Measurements from ENCODE around the gene MOSMO.

MOSMO gene

DNA sequence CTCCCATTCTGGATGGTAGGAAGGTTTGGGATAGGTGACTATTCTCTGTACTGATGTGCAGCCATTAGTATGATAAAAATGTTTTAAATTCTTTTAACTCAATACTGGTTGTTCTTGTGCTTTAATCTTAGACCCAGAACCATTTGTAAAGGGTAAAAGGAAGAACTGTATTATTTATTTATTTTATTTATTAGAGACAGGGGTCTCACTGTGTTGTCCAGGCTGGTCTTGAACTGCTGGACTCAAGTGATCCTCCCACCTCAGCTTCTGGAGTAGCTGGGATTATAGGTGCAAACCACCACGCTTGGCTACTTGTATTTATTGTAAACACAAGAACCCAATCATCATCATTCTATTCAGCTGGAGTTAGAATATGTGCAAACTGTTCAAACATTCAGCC, 2.2 kb upstream of the MOSMO start:
- Histone ChIP-seq H3K4me3 (ENCODE audit: low read length) (no peak overlapping the region), H3K9me3 (ENCODE audit: control insufficient read depth, low read length) (no peaks in the 10 kb centered on the region), H3K36me3 (ENCODE audit: control insufficient read depth, insufficient read depth, low read length) (no peaks in the 10 kb centered on the region), H3K27me3 (ENCODE audit: control insufficient read depth, insufficient read depth, low read length) (no peaks in the 10 kb centered on the region), H3K4me1 (ENCODE audit: control insufficient read depth, insufficient read depth, low read length) (peaks cover 12% of the 10 kb centered on the region), H3K9ac (ENCODE audit: low read length) (no peak overlapping the region)

DNA sequence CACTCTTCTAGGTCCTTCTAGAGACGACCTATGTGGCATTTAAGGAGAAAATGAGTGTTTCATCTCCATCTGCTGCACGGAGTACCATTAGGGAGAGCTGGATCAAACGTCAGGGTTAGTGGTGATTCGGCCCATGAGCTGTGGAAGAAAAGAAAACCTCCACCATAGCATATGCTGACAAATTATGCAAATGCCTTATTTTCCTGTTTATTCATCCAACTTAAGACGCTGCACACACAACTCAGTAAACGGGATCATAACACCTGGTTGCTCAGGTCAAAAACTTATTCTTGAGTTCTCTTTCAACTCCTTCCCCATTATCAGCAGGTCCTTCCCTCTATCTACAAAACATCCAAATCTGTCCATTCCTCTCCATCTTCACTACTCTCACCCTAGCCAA, 1.3 kb upstream of the MOSMO start:
- Histone ChIP-seq H3K27me3 (ENCODE audit: control insufficient read depth, insufficient read depth, low read length) (no peaks in the 10 kb centered on the region), H3K9me3 (ENCODE audit: control insufficient read depth, low read length) (no peaks in the 10 kb centered on the region), H3K9ac (ENCODE audit: low read length) (no peak overlapping the region), H3K4me3 (ENCODE audit: low read length) (no peak overlapping the region), H3K4me1 (ENCODE audit: control insufficient read depth, insufficient read depth, low read length) (peaks cover 6% of the 10 kb centered on the region), H3K36me3 (ENCODE audit: control insufficient read depth, insufficient read depth, low read length) (no peaks in the 10 kb centered on the region)

DNA sequence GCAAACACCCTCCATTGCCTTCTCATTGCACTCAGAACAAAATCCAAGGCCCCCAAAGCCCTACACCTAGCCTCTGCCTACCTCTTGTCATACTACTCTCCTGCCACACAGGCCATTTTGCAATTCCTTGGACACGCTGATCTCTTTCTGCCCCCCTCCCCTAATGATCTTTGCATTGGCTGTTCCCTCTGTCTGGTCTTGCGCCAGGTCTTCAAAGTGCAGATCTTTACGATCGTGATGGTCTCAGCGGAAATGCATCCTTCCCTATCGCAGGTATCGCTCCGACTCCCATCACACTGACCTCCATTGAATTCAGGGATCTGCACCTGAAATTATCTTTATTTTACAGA, 777 bp upstream of the MOSMO start:
- Histone ChIP-seq H3K4me3 (ENCODE audit: low read length) (peak overlapping the region; percentile 58), H3K9me3 (ENCODE audit: control insufficient read depth, low read length) (no peaks in the 10 kb centered on the region), H3K4me1 (ENCODE audit: control insufficient read depth, insufficient read depth, low read length) (peaks cover 6% of the 10 kb centered on the region), H3K27me3 (ENCODE audit: control insufficient read depth, insufficient read depth, low read length) (no peaks in the 10 kb centered on the region), H3K9ac (ENCODE audit: low read length) (peak overlapping the region; percentile 87), H3K36me3 (ENCODE audit: control insufficient read depth, insufficient read depth, low read length) (no peaks in the 10 kb centered on the region)

DNA sequence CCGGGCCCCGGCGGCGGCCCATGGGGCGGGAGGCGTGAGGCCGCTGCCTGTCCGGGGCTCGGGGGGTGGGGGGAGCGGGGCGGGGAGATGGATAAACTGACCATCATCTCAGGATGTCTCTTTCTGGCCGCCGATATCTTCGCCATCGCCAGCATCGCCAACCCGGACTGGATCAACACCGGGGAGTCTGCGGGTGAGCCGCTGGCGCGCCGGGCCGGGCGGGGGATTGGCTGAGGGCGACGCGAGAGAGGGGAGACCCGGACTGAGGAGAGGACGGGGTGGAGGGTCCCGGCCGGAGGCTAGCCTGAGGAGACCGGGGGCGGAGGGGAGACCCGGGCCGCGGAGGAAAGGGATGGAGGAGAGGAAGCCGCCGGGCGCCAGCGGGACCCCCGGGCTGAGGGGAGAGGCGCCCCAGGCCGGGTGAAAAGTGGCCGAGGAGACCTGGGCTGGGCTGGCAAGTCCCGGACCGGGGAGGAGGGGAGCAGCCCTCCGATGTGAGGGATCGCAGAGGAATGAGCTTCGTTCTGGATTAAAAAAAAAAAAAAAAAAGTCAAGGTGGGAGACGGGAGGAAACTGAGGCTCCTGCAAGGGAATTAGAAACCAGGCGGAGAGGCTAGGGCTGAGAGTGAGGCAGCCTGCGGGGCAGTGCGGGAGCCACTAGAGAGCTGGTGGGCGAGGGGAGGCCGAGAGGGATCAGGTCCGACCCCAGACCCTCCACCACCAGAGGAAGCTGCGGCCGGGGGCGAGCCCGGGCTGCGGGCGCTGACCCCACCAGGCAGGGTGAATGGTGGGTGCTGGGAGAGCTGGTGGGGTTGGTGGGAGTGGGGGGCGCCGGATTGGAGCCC, 526 bp downstream of the MOSMO start:
- peak overlapping the region; percentile 62 for H3K4me3 ChIP-seq (ENCODE audit: low read length)
- H3K9ac ChIP-seq (ENCODE audit: low read length): peak overlapping the region; percentile 82
- peaks cover 6% of the 10 kb centered on the region for H3K4me1 ChIP-seq (ENCODE audit: control insufficient read depth, insufficient read depth, low read length)
- no peaks in the 10 kb centered on the region for H3K36me3 ChIP-seq (ENCODE audit: control insufficient read depth, insufficient read depth, low read length)
- H3K9me3 ChIP-seq (ENCODE audit: control insufficient read depth, low read length): no peaks in the 10 kb centered on the region
- H3K27me3 ChIP-seq (ENCODE audit: control insufficient read depth, insufficient read depth, low read length): no peaks in the 10 kb centered on the region

DNA sequence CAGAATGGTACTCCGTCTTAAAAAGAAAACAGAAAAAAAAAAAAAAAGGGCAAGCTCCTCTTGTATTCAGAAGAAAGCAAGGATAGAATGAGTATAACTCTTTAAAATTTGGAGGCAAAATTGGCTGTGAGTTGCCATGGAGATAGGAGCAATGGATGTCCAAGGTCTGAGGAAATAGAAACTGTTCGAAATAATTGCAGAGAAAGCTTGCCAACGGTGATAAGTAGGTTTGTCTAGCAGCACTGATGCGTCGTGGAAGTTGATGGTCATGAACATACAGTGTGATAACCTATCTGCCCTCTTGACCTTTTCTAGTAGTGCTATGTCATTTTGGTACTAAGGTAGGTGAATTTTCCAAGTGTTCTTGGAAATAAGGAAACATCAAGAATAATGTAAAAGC, 3.0 kb downstream of the MOSMO start:
- Histone ChIP-seq H3K36me3 (ENCODE audit: control insufficient read depth, insufficient read depth, low read length) (no peaks in the 10 kb centered on the region), H3K27me3 (ENCODE audit: control insufficient read depth, insufficient read depth, low read length) (no peaks in the 10 kb centered on the region), H3K9me3 (ENCODE audit: control insufficient read depth, low read length) (no peaks in the 10 kb centered on the region), H3K9ac (ENCODE audit: low read length) (no peak overlapping the region), H3K4me3 (ENCODE audit: low read length) (no peak overlapping the region), H3K4me1 (ENCODE audit: control insufficient read depth, insufficient read depth, low read length) (peaks cover 16% of the 10 kb centered on the region)

DNA sequence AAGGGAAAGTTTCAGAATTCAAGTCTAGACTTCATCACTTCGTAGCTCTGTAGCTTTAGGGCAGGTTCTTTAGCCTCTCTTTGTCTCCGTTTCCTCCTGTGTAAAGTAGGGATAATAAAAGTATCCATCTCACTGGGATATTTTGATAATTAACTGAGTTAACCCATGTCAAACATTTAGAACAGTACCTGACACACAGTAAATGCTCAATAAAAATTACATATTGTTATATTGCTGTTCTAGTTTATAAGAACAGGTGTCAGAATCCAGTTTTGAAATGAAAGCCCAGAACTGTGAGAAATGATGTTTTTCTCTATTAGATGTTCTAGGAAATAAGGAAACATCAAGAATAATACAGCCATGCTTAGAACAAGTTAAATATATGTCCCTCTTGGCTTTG, 4.3 kb downstream of the MOSMO start:
- no peaks in the 10 kb centered on the region for H3K36me3 ChIP-seq (ENCODE audit: control insufficient read depth, insufficient read depth, low read length)
- H3K4me3 ChIP-seq (ENCODE audit: low read length): no peak overlapping the region
- no peaks in the 10 kb centered on the region for H3K9me3 ChIP-seq (ENCODE audit: control insufficient read depth, low read length)
- no peak overlapping the region for H3K9ac ChIP-seq (ENCODE audit: low read length)
- no peaks in the 10 kb centered on the region for H3K27me3 ChIP-seq (ENCODE audit: control insufficient read depth, insufficient read depth, low read length)
- peaks cover 12% of the 10 kb centered on the region for H3K4me1 ChIP-seq (ENCODE audit: control insufficient read depth, insufficient read depth, low read length)

DNA sequence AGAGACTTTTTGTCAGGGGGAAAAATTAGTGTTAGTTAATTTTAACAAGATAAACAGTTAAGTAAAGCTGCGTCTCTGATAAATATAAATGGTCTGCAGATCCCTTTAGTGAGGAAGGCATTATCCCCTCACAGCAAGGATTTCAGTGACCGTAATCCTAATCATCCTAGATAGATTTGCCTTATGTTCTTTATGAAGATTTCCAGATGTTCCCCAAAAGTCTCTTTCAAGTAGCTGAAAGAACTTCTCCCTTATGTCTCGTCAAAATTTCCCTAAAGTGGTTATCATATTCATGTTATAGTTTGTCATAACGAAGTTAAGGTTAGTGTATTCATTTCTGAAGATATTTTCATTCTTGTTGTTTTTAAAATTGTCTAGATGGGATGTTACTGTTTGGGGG, 5.6 kb downstream of the MOSMO start:
- Histone ChIP-seq H3K4me1 (ENCODE audit: control insufficient read depth, insufficient read depth, low read length) (peaks cover 17% of the 10 kb centered on the region), H3K4me3 (ENCODE audit: low read length) (no peak overlapping the region), H3K9me3 (ENCODE audit: control insufficient read depth, low read length) (no peaks in the 10 kb centered on the region), H3K27me3 (ENCODE audit: control insufficient read depth, insufficient read depth, low read length) (no peaks in the 10 kb centered on the region), H3K36me3 (ENCODE audit: control insufficient read depth, insufficient read depth, low read length) (no peaks in the 10 kb centered on the region), H3K9ac (ENCODE audit: low read length) (no peak overlapping the region)

DNA sequence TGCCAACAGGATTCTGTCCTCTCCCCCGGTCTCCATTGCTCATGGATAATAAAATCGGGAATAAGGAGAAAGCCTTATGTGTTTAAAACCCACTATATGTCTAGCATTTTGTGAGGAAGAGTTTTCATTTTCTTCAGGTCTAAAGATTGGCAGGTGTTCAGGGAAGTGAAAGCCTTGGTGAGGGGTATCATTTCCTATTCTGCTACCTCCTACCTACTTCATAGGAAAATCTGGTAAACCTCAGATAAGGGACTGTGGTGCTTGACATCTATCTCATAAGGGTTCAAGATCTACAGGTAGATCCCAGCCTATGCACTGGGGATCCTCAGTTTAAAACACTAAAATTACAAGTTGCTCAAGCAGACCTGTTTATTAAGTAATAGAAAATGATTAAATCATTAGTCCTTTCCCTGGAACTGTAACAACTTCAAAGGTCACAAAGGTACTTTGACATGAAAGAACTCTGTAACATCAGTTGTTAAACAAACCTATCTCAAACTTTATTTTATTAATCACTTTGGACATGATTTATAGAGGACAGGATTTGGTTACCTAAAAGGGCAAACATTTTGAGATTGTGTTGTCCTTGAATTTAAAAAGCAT, 6.5 kb downstream of the MOSMO start:
- no peaks in the 10 kb centered on the region for H3K27me3 ChIP-seq (ENCODE audit: control insufficient read depth, insufficient read depth, low read length)
- peaks cover 17% of the 10 kb centered on the region for H3K4me1 ChIP-seq (ENCODE audit: control insufficient read depth, insufficient read depth, low read length)

DNA sequence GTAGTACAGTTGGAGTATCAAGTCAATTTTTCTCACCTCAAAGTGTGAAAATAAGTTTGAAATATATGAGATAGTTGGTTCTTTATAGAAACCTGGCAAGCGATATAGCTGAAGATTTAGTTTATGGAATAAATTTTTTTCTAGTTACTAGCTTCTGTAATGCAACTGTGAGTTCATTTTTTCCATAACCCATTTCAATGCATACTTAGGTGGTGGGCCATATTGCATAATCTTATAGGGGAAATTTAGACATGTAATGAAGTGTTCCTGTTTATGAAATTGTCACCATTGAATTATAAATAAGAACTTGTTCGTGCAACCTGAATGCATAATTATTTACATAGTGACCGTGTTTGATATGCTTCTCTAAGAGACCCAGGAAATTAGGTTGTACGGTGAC, 9.0 kb downstream of the MOSMO start:
- Histone ChIP-seq H3K9ac (ENCODE audit: low read length) (no peak overlapping the region), H3K9me3 (ENCODE audit: control insufficient read depth, low read length) (no peaks in the 10 kb centered on the region), H3K4me3 (ENCODE audit: low read length) (no peak overlapping the region), H3K4me1 (ENCODE audit: control insufficient read depth, insufficient read depth, low read length) (peaks cover 20% of the 10 kb centered on the region), H3K27me3 (ENCODE audit: control insufficient read depth, insufficient read depth, low read length) (no peaks in the 10 kb centered on the region), H3K36me3 (ENCODE audit: control insufficient read depth, insufficient read depth, low read length) (no peaks in the 10 kb centered on the region)

More for the DNA sequence above, 6.5 kb downstream of the MOSMO start:
- Histone ChIP-seq H3K36me3 (ENCODE audit: control insufficient read depth, insufficient read depth, low read length) (no peaks in the 10 kb centered on the region), H3K9ac (ENCODE audit: low read length) (no peak overlapping the region), H3K9me3 (ENCODE audit: control insufficient read depth, low read length) (no peaks in the 10 kb centered on the region), H3K4me3 (ENCODE audit: low read length) (no peak overlapping the region)

DNA sequence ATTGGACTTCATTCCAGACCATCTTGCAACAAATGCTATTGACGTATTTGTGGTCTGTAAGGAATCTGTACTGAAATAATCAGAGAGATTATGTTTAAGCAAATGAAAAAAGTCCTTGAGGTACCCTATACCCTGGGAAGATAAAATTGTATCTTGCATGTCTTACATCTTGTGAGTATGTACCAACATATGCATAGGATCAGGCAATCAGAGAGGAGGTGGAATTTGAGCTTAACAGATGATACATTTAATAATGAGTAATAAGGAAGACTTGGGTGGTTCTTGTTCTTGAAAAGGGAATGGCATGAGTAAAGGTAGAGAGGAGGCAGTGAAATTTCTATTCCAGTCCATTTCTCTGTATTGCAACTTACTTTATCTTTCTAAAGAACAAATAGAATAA, 10.6 kb downstream of the MOSMO start:
- Histone ChIP-seq H3K4me1 (ENCODE audit: control insufficient read depth, insufficient read depth, low read length) (peaks cover 25% of the 10 kb centered on the region), H3K9ac (ENCODE audit: low read length) (no peak overlapping the region), H3K27me3 (ENCODE audit: control insufficient read depth, insufficient read depth, low read length) (no peaks in the 10 kb centered on the region)

DNA sequence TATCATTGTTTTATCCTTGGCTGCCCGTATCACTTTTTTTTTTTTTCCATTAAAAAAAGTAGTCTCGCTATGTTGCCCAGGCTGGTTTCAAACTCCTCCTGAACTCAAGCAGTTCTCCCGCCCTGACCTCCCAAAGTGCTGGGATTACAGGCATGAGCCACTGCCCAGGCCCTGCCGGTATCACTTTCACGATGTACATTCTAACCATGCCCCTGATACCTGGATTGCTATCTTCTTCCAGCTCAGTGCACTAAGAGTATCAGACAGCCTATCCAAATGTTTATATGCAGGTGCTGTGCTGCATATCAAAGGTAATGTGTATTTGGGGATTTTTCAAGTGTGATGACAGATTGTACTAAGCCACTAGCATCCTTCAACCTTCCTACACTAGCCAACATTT, 14.2 kb downstream of the MOSMO start:
- no peaks in the 10 kb centered on the region for H3K36me3 ChIP-seq (ENCODE audit: control insufficient read depth, insufficient read depth, low read length)
- no peaks in the 10 kb centered on the region for H3K27me3 ChIP-seq (ENCODE audit: control insufficient read depth, insufficient read depth, low read length)
- peaks cover 18% of the 10 kb centered on the region for H3K4me1 ChIP-seq (ENCODE audit: control insufficient read depth, insufficient read depth, low read length)
- H3K9me3 ChIP-seq (ENCODE audit: control insufficient read depth, low read length): no peaks in the 10 kb centered on the region
- H3K9ac ChIP-seq (ENCODE audit: low read length): no peak overlapping the region
- H3K4me3 ChIP-seq (ENCODE audit: low read length): no peak overlapping the region

More for the DNA sequence above, 10.6 kb downstream of the MOSMO start:
- no peaks in the 10 kb centered on the region for H3K36me3 ChIP-seq (ENCODE audit: control insufficient read depth, insufficient read depth, low read length)
- H3K4me3 ChIP-seq (ENCODE audit: low read length): no peak overlapping the region
- H3K9me3 ChIP-seq (ENCODE audit: control insufficient read depth, low read length): no peaks in the 10 kb centered on the region

DNA sequence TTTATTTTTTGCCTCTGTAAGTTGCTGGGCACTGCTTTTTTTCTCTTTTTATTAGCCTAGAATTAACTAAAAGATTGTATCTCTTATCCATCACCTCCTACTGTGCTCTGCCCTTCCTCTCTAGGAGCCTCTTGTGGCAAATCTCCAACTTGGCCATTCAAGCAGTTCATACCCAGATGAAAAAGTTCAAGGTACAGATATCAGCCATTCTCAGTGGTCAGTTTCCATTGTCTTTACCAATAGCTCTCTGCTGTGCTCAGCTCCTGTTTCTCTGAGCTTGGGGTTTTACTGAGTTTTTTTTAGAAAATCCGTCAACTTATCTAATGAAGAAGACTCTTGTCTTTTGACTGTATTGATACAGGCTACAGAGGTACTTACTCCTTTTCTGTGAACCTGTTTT, 15.6 kb downstream of the MOSMO start:
- Histone ChIP-seq H3K4me1 (ENCODE audit: control insufficient read depth, insufficient read depth, low read length) (peaks cover 20% of the 10 kb centered on the region), H3K4me3 (ENCODE audit: low read length) (no peak overlapping the region), H3K9ac (ENCODE audit: low read length) (no peak overlapping the region), H3K9me3 (ENCODE audit: control insufficient read depth, low read length) (no peaks in the 10 kb centered on the region), H3K27me3 (ENCODE audit: control insufficient read depth, insufficient read depth, low read length) (no peaks in the 10 kb centered on the region), H3K36me3 (ENCODE audit: control insufficient read depth, insufficient read depth, low read length) (no peaks in the 10 kb centered on the region)
